ENCODE measurements around the gene PDE4D.

Gene PDE4D

DNA sequence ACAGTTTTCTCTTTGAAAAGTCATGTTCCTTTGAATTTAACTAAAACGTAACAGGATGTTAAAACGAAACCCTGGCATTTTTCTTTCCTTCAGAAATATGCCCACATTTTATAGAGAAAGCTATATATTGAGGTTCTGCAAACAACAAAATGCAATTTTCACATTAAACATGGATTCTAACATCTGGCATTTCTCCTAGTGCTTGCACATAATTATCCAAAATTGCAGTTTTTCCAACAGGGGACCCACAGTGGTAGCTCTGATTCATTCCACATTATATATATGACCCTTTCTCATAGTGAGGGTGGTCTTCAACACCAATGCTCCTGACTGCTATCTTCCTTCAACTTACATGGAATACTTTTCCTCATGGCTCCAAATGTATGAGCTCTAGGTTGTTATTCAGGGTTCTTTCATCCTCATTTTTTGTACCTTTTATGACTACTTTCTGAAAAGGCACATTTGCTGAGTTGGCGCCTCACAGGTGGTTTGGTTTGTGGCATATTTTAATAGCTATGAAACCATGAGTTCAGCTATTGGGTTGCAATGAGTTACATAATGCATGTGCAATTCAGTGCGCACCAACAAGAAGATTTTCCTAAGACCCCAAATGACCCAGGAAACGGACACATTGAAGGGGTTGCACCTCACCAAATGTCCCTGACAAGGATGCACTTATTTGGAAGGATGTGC is 758.9 kb downstream of the PDE4D start:
- TF ChIP-seq REST (IDR thresholded peaks at IDR 0.05; ENCODE audit: insufficient read depth in 1 of 2, low read depth in 2 of 2, low read length in 2 of 2) (no peak), SIN3A (IDR thresholded peaks at IDR 0.05; ENCODE audit: borderline replicate concordance, insufficient read depth, low read length) (no peak), POLR2AphosphoS5 (IDR thresholded peaks at IDR 0.05; ENCODE audit: low read depth, low read length) (no peak), TAF1 (IDR thresholded peaks at IDR 0.05; ENCODE audit: borderline replicate concordance, insufficient read depth, low read length) (no peak), FOXP2 (optimal IDR thresholded peaks at IDR 0.05; ENCODE audit: borderline replicate concordance, extremely low read depth, extremely low read length, insufficient read depth) (no peak)

GRCh38 chr5:59133764-59134261 is 759.7 kb downstream of the PDE4D start:
- TF ChIP-seq POLR2AphosphoS5 (IDR thresholded peaks at IDR 0.05; ENCODE audit: low read depth, low read length) (peak; percentile 46; the same call in 1 of the 2 replicates), SIN3A (IDR thresholded peaks at IDR 0.05; ENCODE audit: borderline replicate concordance, insufficient read depth, low read length) (no peak), FOXP2 (optimal IDR thresholded peaks at IDR 0.05; ENCODE audit: borderline replicate concordance, extremely low read depth, extremely low read length, insufficient read depth) (peak; percentile 51)

GRCh38 chr5:59132131-59132530 is 761.4 kb downstream of the PDE4D start:
- TF ChIP-seq TAF1 (IDR thresholded peaks at IDR 0.05; ENCODE audit: borderline replicate concordance, insufficient read depth, low read length) (no peak), POLR2AphosphoS5 (IDR thresholded peaks at IDR 0.05; ENCODE audit: low read depth, low read length) (no peak), SIN3A (IDR thresholded peaks at IDR 0.05; ENCODE audit: borderline replicate concordance, insufficient read depth, low read length) (no peak), FOXP2 (optimal IDR thresholded peaks at IDR 0.05; ENCODE audit: borderline replicate concordance, extremely low read depth, extremely low read length, insufficient read depth) (no peak), REST (IDR thresholded peaks at IDR 0.05; ENCODE audit: insufficient read depth in 1 of 2, low read depth in 2 of 2, low read length in 2 of 2) (no peak)

GRCh38 chr5:59130431-59130830 is 763.1 kb downstream of the PDE4D start:
- no peak for TF ChIP-seq FOXP2 (optimal IDR thresholded peaks at IDR 0.05; ENCODE audit: borderline replicate concordance, extremely low read depth, extremely low read length, insufficient read depth)

GRCh38 chr5:59128646-59129290 is 764.8 kb downstream of the PDE4D start:
- TF ChIP-seq POLR2AphosphoS5 (IDR thresholded peaks at IDR 0.05; ENCODE audit: low read depth, low read length) = peak; percentile 25; the same call in 1 of the 2 replicates
- TF ChIP-seq REST (IDR thresholded peaks at IDR 0.05; ENCODE audit: insufficient read depth in 1 of 2, low read depth in 2 of 2, low read length in 2 of 2) = no peak
